ENCODE results near the gene UBL7.

Gene UBL7

DNA sequence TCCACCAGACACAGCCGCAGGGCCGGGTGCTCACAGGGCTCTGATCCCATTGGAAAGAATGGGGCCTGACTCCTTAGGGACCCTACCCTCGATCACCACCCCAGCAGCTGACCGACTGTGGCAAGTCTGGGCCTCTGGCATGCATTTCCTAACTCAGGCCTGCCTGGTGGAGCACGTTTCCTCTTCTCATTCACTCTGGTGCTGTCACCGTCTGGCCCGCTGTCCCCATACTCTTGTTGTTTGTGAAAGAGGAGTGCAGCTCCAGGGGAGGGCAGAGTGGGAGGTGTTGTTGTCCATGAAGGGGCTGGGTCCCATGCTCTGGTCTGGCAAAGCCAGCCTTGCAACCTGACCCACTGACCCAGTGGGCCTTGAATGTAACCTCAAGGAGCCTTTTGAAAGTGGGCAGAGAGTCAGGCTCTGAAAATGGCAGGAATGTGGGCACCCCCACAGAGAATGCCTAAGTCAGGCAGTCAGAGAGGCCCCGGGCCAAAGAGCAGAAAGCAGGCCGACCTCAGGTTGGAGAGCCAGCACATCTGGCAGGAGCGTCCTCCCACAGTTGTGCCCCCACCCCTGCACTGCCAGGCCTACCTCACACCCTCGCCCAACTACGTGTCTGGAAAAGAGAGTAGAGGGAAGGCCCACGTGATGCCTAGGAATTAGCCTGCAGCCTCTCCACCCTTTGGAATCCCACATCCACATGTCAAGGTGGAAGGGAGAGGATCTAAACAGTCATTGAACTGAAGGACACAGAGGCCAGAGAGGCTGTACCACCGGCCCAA is 38.1 kb downstream of the UBL7 start:
- DNase-seq, result no peak

- DNase-seq, result no peak
These were observed 38.7 kb downstream of the UBL7 start for GRCh38 chr15:74422265-74422651.

DNA sequence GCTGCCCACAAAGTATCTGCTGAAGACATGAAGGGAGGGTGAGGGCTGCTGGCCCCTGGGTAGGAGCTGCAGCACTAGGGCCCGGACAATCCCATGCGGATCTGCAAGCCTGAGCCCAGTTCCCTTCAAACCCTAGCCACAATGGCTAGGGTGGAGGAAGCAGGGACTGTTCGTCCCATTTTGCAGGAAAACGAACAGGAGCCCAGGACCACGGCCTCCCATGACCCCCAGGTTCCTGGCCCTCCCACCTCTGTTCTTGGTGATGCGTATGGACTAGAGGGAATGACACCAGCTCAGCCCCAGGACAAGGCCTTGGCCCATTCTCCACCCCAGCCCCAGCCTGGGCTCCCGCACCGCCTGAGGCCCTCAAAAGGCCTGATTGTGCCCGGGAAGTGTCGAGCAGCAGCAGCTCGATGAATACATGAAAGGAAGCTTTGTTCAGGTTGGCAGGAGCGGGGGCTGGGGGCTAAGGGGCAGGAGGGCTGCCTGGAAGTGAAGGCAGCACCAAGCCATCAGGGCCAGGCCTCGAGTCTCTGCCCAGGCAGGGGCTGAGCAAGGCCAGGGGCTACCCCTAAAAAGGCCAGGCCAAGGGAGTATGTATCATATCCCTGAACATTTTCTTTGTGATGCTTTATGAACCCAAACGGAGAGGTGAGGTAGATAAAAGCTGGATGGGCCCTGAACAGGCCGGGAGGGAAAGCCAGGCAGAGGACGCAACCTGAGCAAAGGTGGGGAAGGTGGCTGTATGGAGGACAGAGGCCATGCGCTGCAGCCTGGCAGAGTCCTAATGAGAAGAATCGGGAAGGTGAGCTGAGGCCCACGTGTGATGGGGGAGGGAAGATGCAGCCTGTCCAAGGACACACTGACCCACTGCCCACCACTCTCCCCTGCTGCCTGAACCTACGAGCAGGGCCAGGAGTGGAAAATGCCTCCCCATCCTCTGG is 39.4 kb downstream of the UBL7 start:
- DNase-seq, result no peak

- DNase-seq, result no peak
These were observed 40.6 kb downstream of the UBL7 start for GRCh38 chr15:74420193-74420905.

DNA sequence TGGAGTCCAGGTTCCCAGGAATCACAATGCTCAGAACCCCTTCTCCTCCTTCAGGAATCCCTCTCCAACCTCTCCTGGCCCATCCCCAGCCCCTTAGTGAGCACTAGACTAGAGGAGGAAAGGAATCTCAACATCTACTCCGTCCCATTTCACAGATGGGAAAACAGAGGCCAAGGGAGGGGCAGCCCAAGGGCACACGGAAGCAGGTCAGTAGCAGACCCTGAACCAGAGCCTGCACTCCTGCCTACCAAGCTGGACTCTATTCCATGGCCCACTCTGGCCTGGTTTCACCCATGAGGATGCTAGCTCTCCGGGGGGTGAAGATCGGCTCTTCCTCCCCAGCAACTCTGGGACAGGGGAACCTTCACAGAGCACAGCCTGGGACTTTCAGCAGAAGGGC is 41.5 kb downstream of the UBL7 start:
- no peak for DNase-seq

- DNase-seq, result no peak
These were observed 42.2 kb downstream of the UBL7 start for GRCh38 chr15:74418575-74419338.

GRCh38 chr15:74417670-74418069 is 43.3 kb downstream of the UBL7 start:
- no peak for DNase-seq

DNA sequence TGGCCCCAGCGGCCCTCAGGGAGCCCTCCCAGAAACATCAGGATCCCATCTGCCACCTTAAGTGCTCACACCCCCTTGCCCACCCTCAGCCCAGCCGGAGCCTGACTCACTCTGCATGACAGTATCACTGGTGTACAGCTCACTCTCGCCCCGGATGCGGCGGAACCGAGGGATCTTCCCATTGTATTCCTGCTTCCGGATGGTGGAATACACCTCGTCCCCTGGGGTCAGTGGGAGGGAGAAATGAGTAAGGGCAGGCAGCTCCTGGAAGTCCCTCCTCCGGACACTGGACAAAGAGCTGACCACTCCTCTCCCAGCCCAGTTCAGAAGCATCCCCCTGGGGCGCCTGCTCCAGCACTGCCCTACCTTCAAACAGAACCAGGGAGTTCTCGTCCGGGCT is 43.7 kb downstream of the UBL7 start:
- DNase-seq, result no peak

DNA sequence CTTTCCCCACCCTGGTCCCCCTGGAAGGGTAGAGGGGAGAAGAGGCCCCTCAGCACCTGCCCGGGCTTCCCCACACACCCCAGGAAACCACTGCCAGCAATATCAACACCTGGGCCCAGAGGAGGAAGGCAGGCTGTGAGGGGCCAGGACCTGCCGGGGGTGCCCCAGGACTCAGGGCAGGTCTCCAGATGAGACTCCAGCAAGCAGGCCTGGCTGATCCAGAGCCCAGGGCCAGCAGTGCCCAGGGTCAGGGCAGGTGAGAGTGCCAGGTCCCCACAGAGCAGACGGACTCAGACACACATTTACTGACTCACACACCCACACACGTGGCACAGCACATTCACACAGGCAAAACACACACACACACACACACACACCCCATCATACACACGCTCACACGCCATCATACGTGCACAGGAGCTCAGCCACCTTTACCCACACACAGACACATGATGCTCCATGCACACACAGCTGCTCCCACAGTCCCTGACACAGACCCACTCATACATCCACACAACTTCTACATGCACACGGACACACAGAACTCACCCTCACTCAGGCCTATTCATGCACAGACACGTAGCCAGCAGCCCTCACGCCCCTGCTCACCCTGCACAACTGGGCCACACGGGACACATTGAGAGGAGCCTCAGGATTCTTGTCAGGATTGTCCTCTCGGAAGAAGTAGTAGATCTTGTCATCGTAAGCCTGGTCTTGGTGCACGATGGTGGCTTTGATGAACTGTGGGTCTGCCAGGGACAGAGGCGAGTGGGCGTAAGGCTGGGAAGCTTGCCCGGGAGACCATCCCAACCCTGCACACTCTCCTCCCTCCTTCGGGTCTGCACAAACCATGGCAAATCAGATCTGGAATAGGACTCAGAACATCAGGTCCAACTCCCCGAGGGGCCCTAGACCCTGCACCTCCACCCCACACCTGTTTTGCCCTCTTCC is 44.7 kb downstream of the UBL7 start:
- DNase-seq, result no peak

DNA sequence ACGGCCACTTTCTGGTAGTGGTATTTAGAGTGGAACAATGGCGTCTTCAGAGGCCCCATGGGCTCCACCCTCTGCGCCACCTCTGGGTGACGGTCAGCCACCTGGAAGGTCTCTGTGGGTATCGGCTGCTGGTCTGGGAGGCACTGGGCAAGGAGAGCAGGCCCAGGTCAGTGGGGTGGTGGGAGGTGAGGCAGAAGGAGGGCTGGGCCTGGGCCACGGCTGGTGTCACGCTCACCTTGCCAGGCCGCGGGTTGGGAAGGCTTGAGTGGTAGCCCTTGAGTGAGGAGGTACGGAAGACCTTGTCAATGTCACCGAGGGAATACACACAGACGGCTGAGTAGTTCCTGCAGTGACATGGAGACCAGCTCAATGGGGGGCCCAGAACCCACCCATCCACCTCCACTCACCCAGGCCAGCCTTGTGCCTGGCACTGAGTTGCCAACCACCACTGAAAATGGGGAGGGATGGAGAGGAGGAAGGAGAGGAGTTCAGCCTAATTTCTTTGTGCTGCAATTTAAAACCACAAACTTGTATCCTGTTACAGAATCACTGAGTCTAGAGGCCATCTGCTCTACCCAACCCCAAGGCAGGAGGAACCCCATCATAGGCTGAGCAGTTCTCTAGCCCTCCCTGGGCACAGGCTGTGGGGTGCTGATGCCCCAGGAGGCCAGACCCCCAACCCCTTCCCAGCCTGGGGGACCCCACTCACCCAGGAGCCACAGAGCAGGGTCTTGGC is 46.2 kb downstream of the UBL7 start:
- DNase-seq, result no peak

DNA sequence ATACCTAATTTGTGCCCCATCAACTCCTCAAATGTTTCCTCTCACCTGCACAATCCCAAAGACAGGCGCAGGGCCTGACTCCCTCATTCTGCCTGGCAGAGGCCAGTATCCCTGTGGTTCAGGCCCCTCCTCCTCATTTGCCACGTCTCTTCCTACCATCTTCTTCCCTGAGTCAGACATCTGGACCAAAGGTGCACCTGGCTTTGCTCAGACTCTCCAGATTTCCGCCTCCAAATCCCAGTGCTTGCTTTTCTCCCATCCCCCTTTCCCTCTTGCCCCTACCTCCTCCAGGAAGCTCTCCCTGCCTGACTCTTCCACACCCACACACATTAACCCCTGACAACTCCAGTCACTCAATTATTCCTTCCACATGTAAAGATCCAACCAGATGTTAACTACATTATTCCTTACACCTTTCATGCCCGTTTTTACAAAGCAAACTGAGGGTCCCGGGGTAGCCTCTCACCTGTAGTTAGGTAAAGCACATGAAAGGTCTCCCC is 46.8 kb downstream of the UBL7 start:
- DNase-seq, result no peak

DNA sequence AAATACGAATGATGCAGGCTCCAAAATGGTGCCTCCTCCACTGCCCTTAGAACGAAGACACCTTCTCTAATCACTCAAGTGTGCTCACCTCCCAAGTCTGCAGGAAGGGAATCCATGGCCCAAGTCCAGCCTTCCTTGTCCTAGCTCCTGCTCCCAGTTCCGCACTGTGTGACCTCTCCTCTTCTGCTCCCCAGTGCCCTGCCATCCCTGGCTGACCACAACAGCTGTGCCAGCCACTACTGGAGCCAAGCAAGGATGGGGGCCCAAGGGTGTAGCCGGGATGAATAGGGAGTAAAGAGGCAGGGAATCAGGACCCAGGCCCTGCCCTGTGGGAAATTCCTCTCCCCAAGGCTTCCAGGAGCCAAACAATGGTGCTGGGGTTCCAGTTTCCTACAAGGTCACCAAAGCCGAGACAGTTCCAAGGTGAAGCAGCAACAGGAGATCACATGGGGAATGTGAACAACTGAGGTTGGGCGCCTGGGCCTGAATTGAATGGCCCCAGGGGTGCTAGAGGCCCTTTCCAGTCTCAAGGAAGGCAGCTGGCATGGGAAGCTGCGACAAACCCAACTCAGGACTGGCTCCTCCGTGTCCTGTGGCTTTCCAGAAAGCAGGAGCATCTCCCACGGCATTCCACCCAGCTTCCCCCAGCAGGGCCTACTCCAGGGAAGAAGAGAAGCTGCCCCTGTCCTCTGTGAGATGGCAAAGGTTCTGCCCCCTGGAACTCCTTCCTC is 47.4 kb downstream of the UBL7 start:
- no peak for DNase-seq

DNA sequence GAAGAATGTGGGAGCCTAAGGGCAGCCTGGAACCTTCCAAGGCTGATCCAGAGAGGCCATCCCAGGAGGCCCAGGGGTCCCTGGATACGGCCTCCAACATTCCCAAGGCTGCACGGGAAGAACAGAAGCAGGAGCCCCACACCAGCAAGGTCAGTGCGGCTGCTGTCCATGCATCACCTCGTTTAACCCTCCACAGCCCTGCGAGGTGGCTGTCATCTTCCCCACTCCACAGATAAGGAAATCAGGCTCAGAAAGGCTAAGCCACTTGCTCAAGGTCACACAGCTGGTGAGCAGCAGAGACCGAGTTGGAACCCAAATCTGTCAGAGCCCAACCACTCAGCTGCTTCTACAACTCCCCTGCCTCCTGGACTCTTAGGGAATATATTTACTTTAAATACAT is 48.8 kb downstream of the UBL7 start:
- DNase-seq, result no peak

DNA sequence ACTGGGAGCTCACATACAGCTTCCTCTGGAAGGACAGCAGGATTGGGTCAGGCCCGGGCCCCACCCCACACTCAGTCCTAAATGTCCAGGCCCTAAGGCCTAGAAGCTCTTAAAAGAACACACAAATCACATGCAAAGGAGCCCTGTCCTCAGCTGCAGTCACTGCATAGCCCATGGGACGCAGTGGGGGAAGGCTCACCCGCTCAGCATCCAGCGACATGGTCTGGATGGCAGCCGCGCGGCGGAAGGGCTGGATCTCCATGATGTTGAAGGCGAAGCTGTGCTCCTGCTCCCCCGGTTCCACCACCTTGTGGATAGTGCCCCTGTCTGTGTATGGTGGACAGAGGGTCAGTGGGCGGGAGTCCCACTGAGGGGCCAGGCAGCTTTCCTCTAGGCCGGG is 49.3 kb downstream of the UBL7 start:
- DNase-seq, result no peak

DNA sequence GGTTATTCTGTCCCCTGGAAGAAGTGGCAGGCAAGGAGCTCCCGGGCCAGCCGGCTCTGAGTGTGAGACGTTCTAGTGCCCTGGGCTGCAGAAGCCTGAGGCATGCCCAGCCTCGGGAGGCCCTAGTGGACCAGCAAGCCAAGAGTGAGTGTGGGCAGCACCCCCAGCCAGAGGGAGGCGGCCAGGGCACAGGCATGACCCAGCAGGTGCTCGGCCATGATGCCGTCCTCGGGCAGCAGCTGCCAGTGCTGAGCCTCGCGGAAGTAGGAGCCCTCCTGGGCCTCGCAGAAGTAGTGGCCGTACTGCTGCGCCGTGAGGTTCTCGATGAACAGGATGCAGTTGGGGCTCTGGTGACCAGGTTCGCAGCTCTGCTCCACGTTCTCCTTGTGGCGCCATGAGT is 50.5 kb downstream of the UBL7 start:
- DNase-seq, result no peak

GRCh38 chr15:74409225-74409624 is 51.7 kb downstream of the UBL7 start:
- DNase-seq, result no peak

GRCh38 chr15:74408815-74409214 is 52.1 kb downstream of the UBL7 start:
- DNase-seq, result no peak

DNA sequence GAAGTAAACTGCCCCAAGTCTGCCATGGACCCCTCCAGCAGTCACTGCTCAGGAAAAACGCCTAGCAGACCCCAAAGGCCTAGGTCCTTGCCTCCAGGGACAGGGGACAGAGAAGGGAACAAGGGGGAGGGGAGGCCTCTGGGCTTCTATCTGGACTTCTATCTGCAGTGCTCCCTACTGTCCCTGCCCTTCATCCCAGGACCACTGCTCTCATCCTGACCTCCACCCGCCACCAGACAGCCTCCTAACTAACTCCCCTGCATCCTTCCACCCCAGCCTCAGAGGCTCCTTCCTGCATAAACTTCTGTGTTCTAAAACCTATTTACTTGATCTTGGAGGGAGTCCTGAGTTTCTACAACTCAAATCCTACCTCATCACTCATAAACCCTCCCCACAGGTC is 52.6 kb downstream of the UBL7 start:
- DNase-seq, result no peak

DNA sequence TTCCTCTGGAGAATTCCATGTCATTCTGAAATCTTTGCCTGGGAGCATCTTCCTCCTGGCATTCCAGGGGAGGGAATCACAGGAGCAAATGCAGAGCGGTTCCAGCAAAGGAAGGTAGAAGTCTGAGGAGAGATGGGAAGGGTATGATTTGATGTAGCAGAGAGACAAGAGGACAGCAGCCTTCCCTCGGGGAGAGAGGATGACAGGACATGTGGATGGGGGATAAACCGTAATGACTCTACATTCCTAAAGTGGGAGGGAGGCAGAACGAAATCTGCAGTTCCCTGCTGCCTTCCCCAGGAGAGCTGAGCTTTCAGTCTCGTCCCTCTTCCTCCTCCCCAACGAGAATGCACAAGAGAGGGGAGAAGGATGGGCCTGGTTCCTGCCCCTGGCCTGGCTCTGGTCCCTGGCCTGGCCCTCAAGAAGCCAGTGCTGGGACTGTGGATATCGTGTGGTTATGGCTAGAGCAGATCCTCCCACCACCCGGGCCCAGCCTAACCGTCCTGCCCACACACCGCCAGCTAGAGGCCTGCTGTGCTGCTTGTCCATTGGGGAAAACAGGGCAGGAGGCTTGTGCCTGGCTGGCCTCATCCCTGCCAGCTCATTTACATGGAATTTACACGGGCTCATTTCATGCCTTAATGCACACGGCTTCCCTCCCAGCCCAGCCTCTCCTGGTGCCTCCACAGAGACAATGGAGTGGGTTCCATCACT is 53.8 kb downstream of the UBL7 start:
- no peak for DNase-seq
